Measurements from ENCODE around the gene CUX1.
"Not testable (repeated sequence)": the region's sequence is repeated elsewhere in the genome, so short reads cannot be mapped to it uniquely, and the experiment has no call there.

The CUX1 gene

GRCh38 chr7:102313997-102314780 is 496.8 kb downstream of the CUX1 start:
- in situ Hi-C loops (cut with MboI; ENCODE audit: low sequenced_read_pairs): no loop called here

GRCh38 chr7:102317231-102318059 is 500.0 kb downstream of the CUX1 start:
- in situ Hi-C loops (cut with MboI; ENCODE audit: low sequenced_read_pairs): no loop called here

GRCh38 chr7:102318482-102318971 is 501.1 kb downstream of the CUX1 start:
- in situ Hi-C loops (cut with MboI; ENCODE audit: low sequenced_read_pairs): no loop called here

GRCh38 chr7:102319671-102320070 is 502.2 kb downstream of the CUX1 start:
- in situ Hi-C loops (cut with MboI; ENCODE audit: low sequenced_read_pairs): no loop called here

- in situ Hi-C loops (cut with MboI; ENCODE audit: low sequenced_read_pairs): no loop called here
These were observed 502.8 kb downstream of the CUX1 start for GRCh38 chr7:102320181-102320580.

GRCh38 chr7:102320601-102321350 is 503.4 kb downstream of the CUX1 start:
- in situ Hi-C loops (cut with MboI; ENCODE audit: low sequenced_read_pairs): no loop called here

- in situ Hi-C loops (cut with MboI; ENCODE audit: low sequenced_read_pairs): no loop called here
These were observed 504.1 kb downstream of the CUX1 start for GRCh38 chr7:102321351-102322201.

GRCh38 chr7:102322202-102322715 is 504.8 kb downstream of the CUX1 start:
- in situ Hi-C loops (cut with MboI; ENCODE audit: low sequenced_read_pairs): no loop called here

- in situ Hi-C loops (cut with MboI; ENCODE audit: low sequenced_read_pairs): no loop called here
These were observed 506.4 kb downstream of the CUX1 start for GRCh38 chr7:102323914-102324195.

GRCh38 chr7:102325106-102325505 is 507.7 kb downstream of the CUX1 start:
- in situ Hi-C loops (cut with MboI; ENCODE audit: low sequenced_read_pairs): not testable (repeated sequence)

- in situ Hi-C loops (cut with MboI; ENCODE audit: low sequenced_read_pairs): no loop called here
These were observed 508.9 kb downstream of the CUX1 start for GRCh38 chr7:102326157-102326889.

GRCh38 chr7:102327183-102327582 is 509.8 kb downstream of the CUX1 start:
- in situ Hi-C loops (cut with MboI; ENCODE audit: low sequenced_read_pairs): not testable (repeated sequence)

- in situ Hi-C loops (cut with MboI; ENCODE audit: low sequenced_read_pairs): not testable (repeated sequence)
These were observed 511.4 kb downstream of the CUX1 start for GRCh38 chr7:102328863-102329262.

- in situ Hi-C loops (cut with MboI; ENCODE audit: low sequenced_read_pairs): not testable (repeated sequence)
These were observed 511.9 kb downstream of the CUX1 start for GRCh38 chr7:102329366-102329765.

GRCh38 chr7:102330666-102331460 is 513.4 kb downstream of the CUX1 start:
- in situ Hi-C loops (cut with MboI; ENCODE audit: low sequenced_read_pairs): not testable (repeated sequence)
